H1 (cell line): ENCODE measurements around the gene SLC37A1. TPM values are rescaled to one million over a fixed set of nuclear protein-coding genes. Genes with fewer than 3 reads are reported as not detected.

Experiments used
- CTCF ChIA-PET: fragments of 300-600 bp; sonication (Branson Sonifier 250); formaldehyde crosslinking; loops from one replicate; lab custom pipeline; 2021; ENCODE audit not compliant: partially characterized antibody; lab: Charles Lee
- POLR2A ChIA-PET: fragments of 300-600 bp; sonication (Branson Sonifier 250); formaldehyde crosslinking; loops from one replicate; lab custom pipeline; 2021; ENCODE audit warnings: inconsistent platforms; ENCODE audit not compliant: partially characterized antibody; lab: Charles Lee
- DNase-seq, 2 experiments: peaks; one replicate each; pipeline versions ENCODE4 v3.0.0 to v3.0.0-alpha.2; 2010 to 2022; ENCODE audit warnings: low spot score in 2 of 2, low read depth in 1 of 2, mixed read lengths in 1 of 2
- FAIRE-seq: peaks from 2 replicates; lab custom pipeline; 2011; peaks lifted over from hg19 to GRCh38; lab: Jason Lieb, UNC
- H2AFZ ChIP-seq: 2 replicates; pipeline ENCODE4 v1.8.1; 2012; ENCODE audit warnings: low read length, inconsistent platforms
- H2AK5ac ChIP-seq: 2 replicates; pipeline ENCODE4 v1.6.1; 2013; ENCODE audit warnings: low read depth, low read length
- H2BK120ac ChIP-seq: replicated peaks from 2 replicates; pipeline ENCODE3; 2013; ENCODE audit warnings: low read depth, low read length, inconsistent platforms
- H2BK12ac ChIP-seq: 2 replicates; pipeline ENCODE4 v1.6.1; 2013; ENCODE audit warnings: low read depth, low read length
- H2BK15ac ChIP-seq: 2 replicates; pipeline ENCODE4 v1.6.1; 2013; ENCODE audit warnings: low read length
- H2BK20ac ChIP-seq: 2 replicates; pipeline ENCODE4 v1.6.1; 2013; ENCODE audit warnings: low read length
- H2BK5ac ChIP-seq: 2 replicates; pipeline ENCODE4 v1.6.1; 2013; ENCODE audit warnings: low read depth, low read length
- H3K14ac ChIP-seq: 2 replicates; pipeline ENCODE4 v1.6.1; 2013; ENCODE audit warnings: inconsistent platforms; ENCODE audit not compliant: insufficient read length
- H3K18ac ChIP-seq: 2 replicates; pipeline ENCODE4 v1.6.1; 2013; ENCODE audit warnings: low read length; ENCODE audit errors: extremely low read depth
- H3K23ac ChIP-seq: 2 replicates; pipeline ENCODE4 v1.6.1; 2013; ENCODE audit warnings: inconsistent platforms; ENCODE audit not compliant: insufficient read length
- H3K23me2 ChIP-seq: 2 replicates; pipeline ENCODE4 v1.6.1; 2013; ENCODE audit warnings: low read depth, low read length
- H3K27ac ChIP-seq: 2 replicates; pipeline ENCODE4 v1.6.1; 2011; ENCODE audit warnings: low read depth, low read length, inconsistent platforms
- H3K27me3 ChIP-seq, 4 experiments: replicated peaks in 1 of 4; 1 replicate in 1 of 4; 2 replicates in 3 of 4; pipeline versions ENCODE4 v1.6.1 to v1.8.1; 2011 to 2013; ENCODE audit warnings: low read length in 3 of 4, mild to moderate bottlenecking in 3 of 4, inconsistent platforms in 2 of 4, mixed read lengths in 2 of 4, moderate library complexity in 1 of 4; ENCODE audit not compliant: control insufficient read depth in 3 of 4, insufficient read depth in 3 of 4; ENCODE audit errors: extremely low read depth in 1 of 4
- H3K36me3 ChIP-seq, 4 experiments: 2 replicates each; pipeline versions ENCODE4 v1.6.1 to v1.8.1; 2011 to 2013; ENCODE audit warnings: mild to moderate bottlenecking in 4 of 4, low read length in 3 of 4, moderate library complexity in 2 of 4, control low read depth in 1 of 4, inconsistent platforms in 1 of 4; ENCODE audit not compliant: insufficient read depth in 4 of 4, control insufficient read depth in 2 of 4
- H3K4ac ChIP-seq: replicated peaks from 2 replicates; pipeline ENCODE3; 2013; ENCODE audit warnings: low read length, low read depth, mixed read lengths, inconsistent platforms; ENCODE audit not compliant: insufficient read length
- H3K4me1 ChIP-seq, 4 experiments: replicated peaks in 1 of 4; 1 replicate in 1 of 4; 2 replicates in 3 of 4; pipeline versions ENCODE4 v1.6.1 to v1.8.1; 2011 to 2013; ENCODE audit warnings: low read length in 3 of 4, inconsistent platforms in 2 of 4, mixed read lengths in 1 of 4; ENCODE audit not compliant: insufficient read depth in 4 of 4, control insufficient read depth in 3 of 4
- H3K4me2 ChIP-seq, 2 experiments: 2 replicates each; pipeline versions ENCODE4 v1.6.1 to v1.8.1; 2011 to 2013; ENCODE audit warnings: low read depth in 2 of 2, low read length in 2 of 2, control low read depth in 1 of 2, inconsistent platforms in 1 of 2, mild to moderate bottlenecking in 1 of 2; ENCODE audit not compliant: insufficient read depth in 1 of 2
- H3K4me3 ChIP-seq, 4 experiments: fragments of 200-600, 300-600 bp in 1 of 4; sonication (generic), shearing (Covaris generic), sonication (Bioruptor Twin) in 1 of 4; 2 replicates each; pipeline versions ENCODE4 v1.5.1 to v1.8.1; 2011 to 2016; ENCODE audit warnings: low read length in 4 of 4, low read depth in 3 of 4, control low read depth in 2 of 4, inconsistent platforms in 2 of 4, mild to moderate bottlenecking in 2 of 4, mixed read lengths in 1 of 4, moderate library complexity in 1 of 4; ENCODE audit not compliant: insufficient read depth in 2 of 4; ENCODE audit errors: extremely low read depth in 1 of 4
- H3K56ac ChIP-seq: replicated peaks from 2 replicates; pipeline ENCODE3; 2013; ENCODE audit warnings: low read depth, mild to moderate bottlenecking, mixed read lengths, low read length, inconsistent platforms; ENCODE audit not compliant: insufficient read length
- H3K79me1 ChIP-seq: 2 replicates; pipeline ENCODE4 v1.6.1; 2013; ENCODE audit warnings: low read depth, low read length, control low read depth
- H3K79me2 ChIP-seq, 2 experiments: 2 replicates each; pipeline versions ENCODE4 v1.6.1 to v1.8.1; 2012 to 2013; ENCODE audit warnings: low read length in 2 of 2, mild to moderate bottlenecking in 2 of 2, inconsistent platforms in 1 of 2; ENCODE audit not compliant: insufficient read depth in 2 of 2, control insufficient read depth in 1 of 2
- H3K9ac ChIP-seq, 4 experiments: replicated peaks in 1 of 4; 1 replicate in 1 of 4; 2 replicates in 3 of 4; pipeline versions ENCODE4 v1.6.1 to v1.8.1; 2011 to 2013; ENCODE audit warnings: low read depth in 3 of 4, low read length in 3 of 4, control low read depth in 2 of 4, mild to moderate bottlenecking in 2 of 4, moderate library complexity in 2 of 4, inconsistent platforms in 1 of 4; ENCODE audit errors: extremely low read depth in 1 of 4
- H3K9me3 ChIP-seq, 2 experiments: 2 replicates each; pipeline versions ENCODE4 v1.6.1 to v1.8.1; 2012 to 2013; ENCODE audit warnings: mild to moderate bottlenecking in 2 of 2, moderate library complexity in 2 of 2, control low read depth in 1 of 2, inconsistent platforms in 1 of 2, low read depth in 1 of 2, low read length in 1 of 2, mixed read lengths in 1 of 2; ENCODE audit not compliant: insufficient read depth in 2 of 2
- H4K20me1 ChIP-seq, 2 experiments: replicated peaks in 1 of 2; 2 replicates each; pipeline versions ENCODE3 to v1.8.1; 2011 to 2013; ENCODE audit warnings: inconsistent platforms in 2 of 2, low read length in 2 of 2, mild to moderate bottlenecking in 1 of 2; ENCODE audit not compliant: insufficient read depth in 2 of 2, control insufficient read depth in 1 of 2
- H4K5ac ChIP-seq: 2 replicates; pipeline ENCODE4 v1.6.1; 2013; ENCODE audit warnings: low read length, low read depth, mixed read lengths, inconsistent platforms; ENCODE audit not compliant: insufficient read length
- H4K8ac ChIP-seq: 2 replicates; pipeline ENCODE4 v1.8.0; 2013; ENCODE audit warnings: mild to moderate bottlenecking, moderate library complexity, low read length, inconsistent platforms; ENCODE audit not compliant: insufficient read depth; ENCODE audit errors: extremely low read depth
- H4K91ac ChIP-seq: replicated peaks from 2 replicates; pipeline ENCODE3; 2013; ENCODE audit warnings: low read length, mixed read lengths, inconsistent platforms; ENCODE audit not compliant: insufficient read length
- WGBS, 2 experiments: shearing (Covaris generic) in 1 of 2; methylation state at CpG; one replicate each; pipeline versions ENCODE4 v1.1.6 to v1.1.7; 2013 to 2015; ENCODE audit warnings: low lambda C conversion rate in 2 of 2, mixed read lengths in 2 of 2, inconsistent platforms in 1 of 2, low coverage in 1 of 2, missing lambda C conversion rate in 1 of 2; ENCODE audit not compliant: insufficient replicate concordance in 2 of 2, insufficient coverage in 1 of 2, insufficient read length in 1 of 2; ENCODE audit errors: extremely low coverage in 1 of 2, missing lambda C conversion rate in 1 of 2; 5-methylcytosine and 5-hydroxymethylcytosine counted together
- polyA plus RNA-seq, 7 experiments: library from polyadenylated mRNA; depleted of rRNA in 3 of 7; stranded (reverse) in 5 of 7; unstranded in 2 of 7; fragments of >200 nt in 5 of 7; fragments of 200-250 nt in 2 of 7; gene quantifications; 1 replicate in 5 of 7; 2 replicates in 1 of 7; 4 replicates in 1 of 7; pipeline versions ENCODE4 v1.2.1 to v1.2.3, GENCODE V29; 2011 to 2013; ENCODE audit warnings: missing spikeins in 2 of 7, mixed read lengths in 2 of 7
- total RNA-seq: library from RNA; stranded (reverse); fragmentation: NEBNext Ultra II Directional; extraction: Animal tissue kit (Norgen Biotek cat#: 25700); gene quantifications from 2 replicates; pipeline ENCODE4 v1.2.1, GENCODE V29; 2021

SLC37A1 gene
- total and polyA plus RNA-seq, 2 of the 8 experiments (the other 6 are each of a cell fraction or from before 2014, with no cell fraction given): 15.6 to 30.9 TPM

GRCh38 chr21:42547001-42547905 is 33.6 kb downstream of the SLC37A1 start:
- Histone ChIP-seq H2BK20ac (no peak overlapping the region), H4K5ac (no peak overlapping the region), H3K4me3 (no peak overlapping the region), H3K9me3 (no peaks in the 10 kb centered on the region), H4K8ac (peak overlapping the region; percentile 12; the same call in 1 of the 2 replicates), H2BK5ac (0 out of 2 replicates have a peak overlapping the region, but pooled peaks have one; percentile 52), H3K23me2 (no peaks in the 10 kb centered on the region), H3K79me2 (no peaks in the 10 kb centered on the region), H3K4ac (no peak overlapping the region), H3K4me2 (no peak overlapping the region), H2BK15ac (no peak overlapping the region), H3K56ac (no peak overlapping the region), H2BK12ac (no peak overlapping the region), H4K20me1 (no peaks in the 10 kb centered on the region), H3K23ac (no peak overlapping the region), H3K18ac (no peak overlapping the region), H2AK5ac (no peak overlapping the region), H3K27me3 (no peaks in the 10 kb centered on the region), H3K9ac (no peak overlapping the region), H4K91ac (no peak overlapping the region), H3K14ac (no peak overlapping the region), H3K4me1 (no peaks in the 10 kb centered on the region; a peak in 3 of 7 replicates), H3K79me1 (no peaks in the 10 kb centered on the region), H3K27ac (no peak overlapping the region), H2BK120ac (no peak overlapping the region), H2AFZ (no peak overlapping the region), H3K36me3 (peaks cover 2 to 14% (median 3%) of the 10 kb centered on the region in 4 experiments; a peak in 7 of 8 replicates)
- ChIA-PET POLR2A (interaction anchor here (0.5 to 0.9 kb wide), 2 partner anchors 25 to 706 kb away, joined by 3 read pairs; no protein-coding TSS in a partner anchor), CTCF (no interaction called here)
- FAIRE-seq (no peak), DNase-seq (no peak)
- 94% methylated on average over 26 of the region's 27 CpGs; no CpG with 5 or more reads in 1 of the 2 experiments for WGBS, 2 experiments
